Neuronal stem cell (in vitro differentiated cells): ENCODE data around the gene CHRD.

Experiments used
- DNase-seq: peaks from one replicate; pipeline ENCODE4 v3.0.0-alpha.2; 2013; ENCODE audit warnings: low spot score
- H2AFZ ChIP-seq: one replicate; pipeline ENCODE4 v1.6.1; 2013; ENCODE audit warnings: mild to moderate bottlenecking, low read length, inconsistent platforms
- H2AK5ac ChIP-seq: 2 replicates; pipeline ENCODE4 v1.6.1; 2013; ENCODE audit warnings: low read depth, mild to moderate bottlenecking, inconsistent platforms, low read length, moderate library complexity, mixed read lengths
- H2BK120ac ChIP-seq: 2 replicates; pipeline ENCODE4 v1.6.1; 2013; ENCODE audit warnings: low read depth, mild to moderate bottlenecking, inconsistent platforms, low read length, moderate library complexity, mixed read lengths
- H2BK12ac ChIP-seq: one replicate; pipeline ENCODE4 v1.6.1; 2013; ENCODE audit warnings: low read length, inconsistent platforms
- H2BK15ac ChIP-seq: 2 replicates; pipeline ENCODE4 v1.6.1; 2013; ENCODE audit warnings: mild to moderate bottlenecking, low read length, inconsistent platforms, mixed read lengths
- H2BK5ac ChIP-seq: one replicate; pipeline ENCODE4 v1.6.1; 2013; ENCODE audit warnings: inconsistent platforms, mild to moderate bottlenecking, low read length, moderate library complexity
- H3K14ac ChIP-seq: one replicate; pipeline ENCODE4 v1.6.1; 2013; ENCODE audit warnings: low read length, inconsistent platforms
- H3K18ac ChIP-seq: 2 replicates; pipeline ENCODE4 v1.6.1; 2013; ENCODE audit warnings: low read length, inconsistent platforms
- H3K23ac ChIP-seq: 2 replicates; pipeline ENCODE4 v1.6.1; 2013; ENCODE audit warnings: low read depth, mild to moderate bottlenecking, mixed read lengths, low read length, inconsistent platforms; ENCODE audit not compliant: poor library complexity
- H3K27ac ChIP-seq: replicated peaks from 3 replicates; pipeline ENCODE4 v1.5.1; 2013; ENCODE audit warnings: low read length, inconsistent platforms
- H3K27me3 ChIP-seq, 3 experiments: 2 replicates each; pipeline ENCODE4 v1.6.1; 2013; ENCODE audit warnings: low read length in 3 of 3, mild to moderate bottlenecking in 2 of 3, inconsistent platforms in 1 of 3, low read depth in 1 of 3, mixed read lengths in 1 of 3, moderate library complexity in 1 of 3; ENCODE audit not compliant: control insufficient read depth in 3 of 3, insufficient read depth in 3 of 3
- H3K36me3 ChIP-seq, 2 donors: replicated peaks in 1 of 2; 2 replicates each; pipeline ENCODE4 v1.6.1; 2013; ENCODE audit warnings: low read length in 2 of 2; ENCODE audit not compliant: control insufficient read depth in 2 of 2, insufficient read depth in 2 of 2
- H3K4ac ChIP-seq: 2 replicates; pipeline ENCODE4 v1.6.1; 2013; ENCODE audit warnings: inconsistent platforms, mild to moderate bottlenecking, low read length, moderate library complexity
- H3K4me1 ChIP-seq, 2 donors: 1 replicate in 1 of 2; 2 replicates in 1 of 2; pipeline ENCODE4 v1.6.1; 2013; ENCODE audit warnings: low read length in 2 of 2, low read depth in 1 of 2; ENCODE audit not compliant: control insufficient read depth in 2 of 2, insufficient read depth in 1 of 2
- H3K4me2 ChIP-seq: one replicate; pipeline ENCODE4 v1.6.1; 2013; ENCODE audit warnings: mild to moderate bottlenecking, low read length, inconsistent platforms; ENCODE audit not compliant: insufficient read depth, poor library complexity, severe bottlenecking
- H3K4me3 ChIP-seq, 2 donors: 2 replicates each; pipeline ENCODE4 v1.5.1; 2013; ENCODE audit warnings: low read length in 2 of 2, mild to moderate bottlenecking in 2 of 2, inconsistent platforms in 1 of 2, moderate library complexity in 1 of 2
- H3K79me1 ChIP-seq: one replicate; pipeline ENCODE4 v1.6.1; 2013; ENCODE audit warnings: low read depth, mild to moderate bottlenecking, inconsistent platforms, low read length, moderate library complexity
- H3K9ac ChIP-seq: one replicate; pipeline ENCODE4 v1.6.1; 2013; ENCODE audit warnings: mild to moderate bottlenecking, low read depth, low read length, inconsistent platforms; ENCODE audit not compliant: poor library complexity
- H3K9me3 ChIP-seq, 2 donors: replicated peaks in 1 of 2; 2 replicates each; pipeline versions ENCODE3 to v1.6.1; 2013; ENCODE audit warnings: low read length in 2 of 2, mild to moderate bottlenecking in 2 of 2, inconsistent platforms in 1 of 2, low read depth in 1 of 2, mixed read lengths in 1 of 2, moderate library complexity in 1 of 2; ENCODE audit not compliant: control insufficient read depth in 2 of 2, insufficient read depth in 1 of 2
- H4K8ac ChIP-seq: one replicate; pipeline ENCODE4 v1.6.1; 2013; ENCODE audit warnings: low read depth, mild to moderate bottlenecking, inconsistent platforms, low read length, moderate library complexity
- H4K91ac ChIP-seq: one replicate; pipeline ENCODE4 v1.6.1; 2013; ENCODE audit warnings: low read length, low read depth, mild to moderate bottlenecking, inconsistent platforms; ENCODE audit not compliant: poor library complexity
- WGBS, 2 donors: extraction: QIAGEN DNeasy Blood & Tissue Kit; methylation state at CpG; one replicate each; pipeline ENCODE4 v1.1.7; 2013; ENCODE audit warnings: missing lambda C conversion rate in 2 of 2, mixed read lengths in 1 of 2; ENCODE audit not compliant: insufficient read length in 2 of 2, insufficient replicate concordance in 1 of 2; ENCODE audit errors: extremely low coverage in 2 of 2; 5-methylcytosine and 5-hydroxymethylcytosine counted together

Gene CHRD

GRCh38 chr3:184414418-184415202 is 34.8 kb downstream of the CHRD start:
- Histone ChIP-seq H4K91ac (peak overlapping the region; percentile 77), H3K27me3 (peaks cover 0 to 21% (median 2%) of the 10 kb centered on the region in 3 experiments), H3K23ac (no peak overlapping the region), H3K14ac (peak overlapping the region; percentile 58), H3K27ac (no peak overlapping the region), H3K4ac (no peak overlapping the region), H4K8ac (no peak overlapping the region), H3K9ac (peak overlapping the region; percentile 92), H3K4me1 (peaks cover 0 to 1% of the 10 kb centered on the region in 2 donors), H3K4me3 (peak overlapping the region in 1 of 2 donors; percentile 69), H2BK12ac (no peak overlapping the region), H3K9me3 (no peaks in the 10 kb centered on the region), H3K18ac (no peak overlapping the region), H2BK15ac (no peak overlapping the region), H3K36me3 (no peaks in the 10 kb centered on the region), H2BK120ac (no peak overlapping the region), H2BK5ac (no peak overlapping the region), H3K4me2 (no peak overlapping the region), H3K79me1 (peaks cover 2% of the 10 kb centered on the region), H2AK5ac (no peak overlapping the region), H2AFZ (peak overlapping the region; percentile 29)
- DNase-seq, result no peak
- WGBS, 2 donors, result 100% methylated on average over 4 of the region's 16 CpGs; no CpG with 5 or more reads in 1 of the 2 donors

- Histone ChIP-seq H4K8ac (no peak overlapping the region), H3K9ac (no peak overlapping the region), H2BK15ac (no peak overlapping the region)
These were observed 35.3 kb downstream of the CHRD start for GRCh38 chr3:184415203-184415490.

DNA sequence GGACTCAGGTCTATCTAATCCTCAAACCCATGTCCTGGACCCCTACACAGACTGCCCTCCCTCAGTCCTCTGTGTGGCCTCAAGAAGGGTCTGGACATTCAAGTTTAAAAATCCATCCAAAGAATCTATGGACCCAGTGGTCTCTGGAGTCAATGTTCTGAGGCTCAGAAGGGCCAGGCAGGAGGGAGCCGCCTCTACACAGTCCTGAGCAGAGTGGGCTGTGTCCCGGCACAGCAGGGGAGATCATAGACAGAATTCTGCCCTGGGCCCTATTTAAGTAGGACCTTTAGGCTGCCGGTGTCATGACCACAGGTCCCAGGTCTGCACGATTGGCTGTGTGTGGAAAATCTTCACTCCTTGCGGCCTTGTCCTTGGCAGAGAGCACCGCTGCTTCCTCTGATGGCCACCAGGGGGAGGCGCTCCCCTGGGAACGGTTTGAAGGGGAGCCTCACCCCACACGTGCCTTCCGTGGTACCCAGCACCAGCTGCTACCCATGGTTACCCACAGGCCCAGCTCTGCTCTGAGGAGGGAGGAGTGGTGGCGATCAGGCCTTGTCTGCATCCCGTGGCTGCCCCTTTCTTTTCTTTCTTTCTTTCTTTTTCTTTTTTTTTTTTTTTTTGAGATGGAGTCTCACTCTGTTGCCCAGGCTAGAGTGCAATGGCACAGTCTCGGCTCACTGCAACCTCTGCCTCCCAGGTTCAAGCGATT is 37.9 kb downstream of the CHRD start:
- H2BK120ac ChIP-seq, result no peak overlapping the region
- H3K23ac ChIP-seq, result peak overlapping the region; percentile 11
- no peak overlapping the region for H2BK5ac ChIP-seq
- no CpG with 5 or more reads among the region's 14 CpGs for WGBS, 2 donors
- no peak overlapping the region for H3K14ac ChIP-seq
- H3K27me3 ChIP-seq, result peaks cover 0 to 12% (median 2%) of the 10 kb centered on the region in 3 experiments
- H2BK15ac ChIP-seq, result peak overlapping the region; percentile 15
- peaks cover 0 to 1% of the 10 kb centered on the region in 2 donors for H3K4me1 ChIP-seq
- H3K4ac ChIP-seq, result no peak overlapping the region
- H3K79me1 ChIP-seq, result peaks cover 2% of the 10 kb centered on the region
- H3K36me3 ChIP-seq, result no peaks in the 10 kb centered on the region
- no peak overlapping the region for H2BK12ac ChIP-seq
- H3K9ac ChIP-seq, result no peak overlapping the region
- no peak overlapping the region for H3K18ac ChIP-seq
- H4K8ac ChIP-seq, result no peak overlapping the region
- no peak overlapping the region for H3K4me2 ChIP-seq
- no peak overlapping the region for H4K91ac ChIP-seq
- H2AK5ac ChIP-seq, result no peak overlapping the region
- H3K9me3 ChIP-seq, result no peaks in the 10 kb centered on the region
- DNase-seq, result peak; percentile 57
- no peak overlapping the region for H2AFZ ChIP-seq
- no peak overlapping the region for H3K4me3 ChIP-seq
- H3K27ac ChIP-seq, result no peak overlapping the region

More at GRCh38 chr3:184415203-184415490, 35.3 kb downstream of the CHRD start:
- Histone ChIP-seq H2BK12ac (no peak overlapping the region), H3K9me3 (no peaks in the 10 kb centered on the region), H4K91ac (no peak overlapping the region), H3K14ac (no peak overlapping the region), H3K23ac (no peak overlapping the region), H3K4me1 (peaks cover 0 to 1% of the 10 kb centered on the region in 2 donors), H3K27ac (no peak overlapping the region), H3K4me2 (no peak overlapping the region), H3K4ac (no peak overlapping the region), H3K4me3 (no peak overlapping the region), H3K27me3 (peaks cover 0 to 20% (median 2%) of the 10 kb centered on the region in 3 experiments), H2BK120ac (no peak overlapping the region), H3K79me1 (peaks cover 2% of the 10 kb centered on the region), H2AFZ (peak overlapping the region; percentile 29), H2BK5ac (no peak overlapping the region), H3K18ac (no peak overlapping the region), H3K36me3 (no peaks in the 10 kb centered on the region), H2AK5ac (no peak overlapping the region)
- no peak for DNase-seq
- WGBS, 2 donors, result no CpG with 5 or more reads among the region's 4 CpGs

DNA sequence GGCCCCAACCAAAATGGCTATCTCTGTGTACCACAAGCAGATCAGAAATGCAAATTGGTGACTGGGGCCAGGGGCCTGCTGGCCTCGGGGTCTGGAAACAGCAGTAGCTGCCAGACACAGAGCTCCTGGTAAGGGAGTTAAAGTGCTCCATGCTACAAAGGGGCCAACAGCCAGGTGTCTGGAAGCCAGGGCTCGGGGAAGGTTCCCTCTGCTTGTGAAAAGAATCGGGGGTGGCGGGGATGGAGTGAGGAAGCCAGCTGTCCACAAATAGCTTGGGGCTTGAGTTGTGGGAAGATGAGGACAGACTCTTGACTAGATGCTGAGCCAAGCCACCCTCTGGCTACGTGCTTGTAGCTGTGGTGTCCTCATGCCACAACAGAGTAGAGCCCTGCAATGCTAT is 39.3 kb downstream of the CHRD start:
- no peak overlapping the region for H3K4me2 ChIP-seq
- no peak overlapping the region for H2BK5ac ChIP-seq
- H2BK120ac ChIP-seq, result no peak overlapping the region

More for the DNA sequence above, 39.3 kb downstream of the CHRD start:
- H3K9me3 ChIP-seq, result peaks cover 0 to 2% of the 10 kb centered on the region in 2 donors
- no peak for DNase-seq
- no peak overlapping the region for H4K91ac ChIP-seq
- H3K23ac ChIP-seq, result no peak overlapping the region
- peaks cover 0 to 11% (median 2%) of the 10 kb centered on the region in 3 experiments for H3K27me3 ChIP-seq
- no peak overlapping the region for H3K9ac ChIP-seq
- no peak overlapping the region for H3K4ac ChIP-seq
- H2AFZ ChIP-seq, result no peak overlapping the region
- peak overlapping the region; percentile 27 for H3K18ac ChIP-seq
- H2BK12ac ChIP-seq, result no peak overlapping the region
- no peaks in the 10 kb centered on the region for H3K36me3 ChIP-seq
- H3K27ac ChIP-seq, result no peak overlapping the region
- peaks cover 2% of the 10 kb centered on the region for H3K79me1 ChIP-seq
- H3K14ac ChIP-seq, result peak overlapping the region; percentile 4
- H4K8ac ChIP-seq, result no peak overlapping the region
- WGBS, 2 donors, result no CpG with 5 or more reads among the region's 5 CpGs
- no peak overlapping the region for H2AK5ac ChIP-seq
- no peak overlapping the region for H2BK15ac ChIP-seq
- H3K4me3 ChIP-seq, result no peak overlapping the region
- peaks cover 0 to 1% of the 10 kb centered on the region in 2 donors for H3K4me1 ChIP-seq
